HL-60 (cell line): ENCODE results near the gene WDR20.
"Not testable (repeated sequence)": the region's sequence is repeated elsewhere in the genome, so short reads cannot be mapped to it uniquely, and the experiment has no call there.

Source experiments
- DNase-seq, 2 experiments: peaks; one replicate each; pipeline ENCODE4 v3.0.0-alpha.2; 2010 to 2020; ENCODE audit warnings: low read depth in 1 of 2, low spot score in 1 of 2
- H3K27ac ChIP-seq: fragments of 250-450 bp; sonication (Bioruptor Pico); replicated peaks from 2 replicates; pipeline ENCODE4 v1.5.1; 2020; ENCODE audit warnings: mild to moderate bottlenecking, moderate library complexity
- H3K27me3 ChIP-seq: fragments of 250-450 bp; sonication (Bioruptor Pico); 2 replicates; pipeline ENCODE4 v1.5.1; 2021; ENCODE audit warnings: mild to moderate bottlenecking, moderate library complexity; ENCODE audit not compliant: insufficient read depth, poor library complexity, severe bottlenecking
- H3K4me3 ChIP-seq: replicated peaks from 2 replicates; pipeline ENCODE4 v1.5.1; 2011; ENCODE audit warnings: mild to moderate bottlenecking, control low read depth, low read length; ENCODE audit not compliant: insufficient read depth
- CTCF ChIP-seq: IDR thresholded peaks from one replicate; pipeline ENCODE4 v1.5.1; 2011; ENCODE audit warnings: low read length, control low read depth, inconsistent platforms; ENCODE audit not compliant: insufficient read depth
- GABPA ChIP-seq: IDR thresholded peaks from 2 replicates; pipeline ENCODE4 v1.6.1; 2012; ENCODE audit warnings: low read depth
- POLR2AphosphoS5 ChIP-seq: IDR thresholded peaks from 2 replicates; pipeline ENCODE4 v1.6.1; 2012; ENCODE audit warnings: low read depth
- REST ChIP-seq: IDR thresholded peaks from 2 replicates; pipeline ENCODE4 v1.6.1; 2012; ENCODE audit warnings: low read depth; ENCODE audit not compliant: insufficient replicate concordance
- SPI1 ChIP-seq: IDR thresholded peaks from 2 replicates; pipeline ENCODE4 v1.6.1; 2012; ENCODE audit warnings: low read depth, mild to moderate bottlenecking, borderline replicate concordance

WDR20 gene

GRCh38 chr14:102236026-102236425 lies 96.3 kb downstream of the WDR20 start:
- DNase-seq = no peak
- Histone ChIP-seq H3K27ac (no peak overlapping the region), H3K4me3 (no peak overlapping the region), H3K27me3 (peaks cover 2% of the 10 kb centered on the region)
- TF ChIP-seq POLR2AphosphoS5 = no peak
- no peak for TF ChIP-seq GABPA
- TF ChIP-seq CTCF = no peak
- TF ChIP-seq SPI1 = no peak
- TF ChIP-seq REST = no peak

- Histone ChIP-seq H3K4me3 (no peak overlapping the region), H3K27me3 (peaks cover 2% of the 10 kb centered on the region), H3K27ac (no peak overlapping the region)
- no peak for TF ChIP-seq REST
- DNase-seq = no peak
These were observed 98.4 kb downstream of the WDR20 start for GRCh38 chr14:102238131-102238530.

GRCh38 chr14:102238766-102239165 lies 99.1 kb downstream of the WDR20 start:
- Histone ChIP-seq H3K4me3 (no peak overlapping the region), H3K27ac (no peak overlapping the region), H3K27me3 (peaks cover 2% of the 10 kb centered on the region)
- DNase-seq = no peak
- TF ChIP-seq POLR2AphosphoS5 = no peak
- no peak for TF ChIP-seq REST
- TF ChIP-seq CTCF = no peak
- TF ChIP-seq SPI1 = no peak
- TF ChIP-seq GABPA = no peak

GRCh38 chr14:102239231-102239630 lies 99.5 kb downstream of the WDR20 start:
- DNase-seq = no peak
- no peak overlapping the region for H3K27ac ChIP-seq
- H3K27me3 ChIP-seq = peaks cover 2% of the 10 kb centered on the region
- H3K4me3 ChIP-seq = no peak overlapping the region
- TF ChIP-seq CTCF (no peak), GABPA (no peak), REST (no peak), POLR2AphosphoS5 (no peak), SPI1 (no peak)

- H3K27me3 ChIP-seq, DNase-seq, H3K4me3 ChIP-seq, H3K27ac ChIP-seq: not testable (repeated sequence)
These were observed 100.8 kb downstream of the WDR20 start for GRCh38 chr14:102240481-102240880.
